PC-3 (cell line): Measurements from ENCODE around the gene ZXDB. TPM values are rescaled to one million over a fixed set of nuclear protein-coding genes. Genes with fewer than 3 reads are reported as not detected.
"Not testable (repeated sequence)": the region's sequence is repeated elsewhere in the genome, so short reads cannot be mapped to it uniquely, and the experiment has no call there.

ENCODE experiments used
- ATAC-seq: fragments of 200-7000 bp; cut with Tn5 transposase; 2 replicates; pipeline ENCODE4 v1.9.1; 2020; ENCODE audit warnings: mild to moderate bottlenecking, moderate library complexity
- Bru-seq: library from RNA; stranded (reverse); fragments of 400-500 nt; gene quantifications from one replicate; lab custom pipeline; 2021; lab: Mats Ljungman, UMichigan
- BruChase-seq, 2 experiments: library from RNA; stranded (reverse); fragments of 400-500 nt; gene quantifications; one replicate each; lab custom pipeline; 2021; lab: Mats Ljungman, UMichigan
- BruUV-seq: library from RNA; stranded (reverse); fragments of 400-500 nt; replicated peaks from 2 replicates; lab custom pipeline; 2021; lab: Mats Ljungman, UMichigan
- CTCF ChIA-PET: fragments of 300-600 bp; sonication (Branson Sonifier 250); formaldehyde crosslinking; loops from one replicate; lab custom pipeline; 2022; ENCODE audit warnings: antibody characterized with exemption; lab: Charles Lee
- POLR2A ChIA-PET: fragments of 300-600 bp; sonication (Branson Sonifier 250); formaldehyde crosslinking; loops from one replicate; lab custom pipeline; 2022; ENCODE audit warnings: antibody characterized with exemption; ENCODE audit not compliant: unreplicated experiment; lab: Charles Lee
- DNase-seq: peaks from one replicate; pipeline ENCODE4 v3.0.0-alpha.2; 2015
- H2AFZ ChIP-seq: fragments of 300-600 bp; sonication (generic); 2 replicates; pipeline ENCODE4 v1.6.0; 2016; ENCODE audit warnings: antibody characterized with exemption, low read length
- H3F3A ChIP-seq: fragments of 300-600 bp; sonication (generic); one replicate; pipeline ENCODE4 v1.6.0; 2017; ENCODE audit warnings: antibody characterized with exemption, low read length, control low read depth, mild to moderate bottlenecking; ENCODE audit not compliant: unreplicated experiment
- H3K27ac ChIP-seq: fragments of 300-600 bp; sonication (generic); 2 replicates; pipeline ENCODE4 v1.5.1; 2016; ENCODE audit warnings: mild to moderate bottlenecking, low read length
- H3K27me3 ChIP-seq: fragments of 300-600 bp; sonication (generic); 2 replicates; pipeline ENCODE4 v1.6.1; 2016; ENCODE audit warnings: low read length, mixed read lengths
- H3K36me3 ChIP-seq: fragments of 300-600 bp; sonication (generic); 2 replicates; pipeline ENCODE4 v1.6.1; 2016; ENCODE audit warnings: low read depth, mixed run types, low read length, mixed read lengths
- H3K4me1 ChIP-seq: fragments of 300-600 bp; sonication (generic); 2 replicates; pipeline ENCODE4 v1.5.1; 2016; ENCODE audit warnings: low read length; ENCODE audit not compliant: insufficient read depth
- H3K4me2 ChIP-seq: fragments of 300-600 bp; sonication (generic); 2 replicates; pipeline ENCODE4 v1.6.0; 2016; ENCODE audit warnings: low read length
- H3K4me3 ChIP-seq: fragments of 300-600 bp; sonication (generic); 2 replicates; pipeline ENCODE4 v1.5.1; 2016; ENCODE audit warnings: mild to moderate bottlenecking, low read length, mixed read lengths
- H3K79me2 ChIP-seq: fragments of 300-600 bp; sonication (generic); 2 replicates; pipeline ENCODE4 v1.6.1; 2017; ENCODE audit warnings: low read length, mixed read lengths
- H3K9ac ChIP-seq: fragments of 300-600 bp; sonication (generic); 2 replicates; pipeline ENCODE4 v1.6.0; 2016; ENCODE audit warnings: mild to moderate bottlenecking, low read length
- H3K9me2 ChIP-seq: fragments of 300-600 bp; sonication (generic); replicated peaks from 2 replicates; pipeline ENCODE4 v1.6.1; 2016; ENCODE audit warnings: mixed run types, low read length, mixed read lengths
- H3K9me3 ChIP-seq: fragments of 300-600 bp; sonication (generic); 2 replicates; pipeline ENCODE4 v1.6.1; 2016; ENCODE audit warnings: low read length, mixed read lengths
- H4K20me1 ChIP-seq: fragments of 300-600 bp; sonication (generic); 2 replicates; pipeline ENCODE4 v1.6.1; 2016; ENCODE audit warnings: low read length, mixed read lengths
- CTCF ChIP-seq: fragments of 300-600 bp; sonication (generic); conservative IDR thresholded peaks from 2 replicates; pipeline ENCODE4 v1.5.1; 2017; ENCODE audit warnings: antibody characterized with exemption, low read depth, mild to moderate bottlenecking, low read length
- EZH2 ChIP-seq: fragments of 300-600 bp; sonication (generic); IDR thresholded peaks from one replicate; pipeline ENCODE4 v1.6.1; 2017; ENCODE audit warnings: antibody characterized with exemption, mild to moderate bottlenecking, low read length; ENCODE audit not compliant: unreplicated experiment
- EZH2phosphoT487 ChIP-seq: fragments of 300-600 bp; sonication (generic); IDR thresholded peaks from 2 replicates; pipeline ENCODE4 v1.6.1; 2018; ENCODE audit warnings: mild to moderate bottlenecking, antibody characterized with exemption, low read length, borderline replicate concordance
- intact Hi-C: fragments of 100-400 bp; cut with micrococcal nuclease; formaldehyde crosslinking; loops from 2 replicates; pipeline ENCODE4 v1.9.0; 2023
- long read RNA-seq: library from polyadenylated mRNA; unstranded; transcript quantifications from one replicate; pipeline ENCODE4 v2.0.0, GENCODE V29; 2021; ENCODE audit not compliant: unreplicated experiment
- total RNA-seq: library from RNA; depleted of rRNA; stranded (reverse); fragments of >200 nt; gene quantifications from 2 replicates; pipeline ENCODE4 v1.2.3, GENCODE V29; 2014; rRNA removed

The ZXDB gene
- total RNA-seq (10.1 and 11.1 TPM in 2 replicates), Bru-seq, nascent RNA (percentile 93 among the genes with signal in this experiment), BruChase-seq, experiment 1, labeled RNA remaining after a 6-hour chase (percentile 92 among the genes with signal in this experiment), BruChase-seq, experiment 2, labeled RNA remaining after a 2-hour chase (percentile 98 among the genes with signal in this experiment)
- long read RNA-seq, full-length matches to known transcripts, result 10 of 10 reads
- long read RNA-seq, partial matches to known transcripts, result 0 of 10 reads
- long read RNA-seq, other reads (novel, unspliced or antisense), result 0 of 10 reads

DNA sequence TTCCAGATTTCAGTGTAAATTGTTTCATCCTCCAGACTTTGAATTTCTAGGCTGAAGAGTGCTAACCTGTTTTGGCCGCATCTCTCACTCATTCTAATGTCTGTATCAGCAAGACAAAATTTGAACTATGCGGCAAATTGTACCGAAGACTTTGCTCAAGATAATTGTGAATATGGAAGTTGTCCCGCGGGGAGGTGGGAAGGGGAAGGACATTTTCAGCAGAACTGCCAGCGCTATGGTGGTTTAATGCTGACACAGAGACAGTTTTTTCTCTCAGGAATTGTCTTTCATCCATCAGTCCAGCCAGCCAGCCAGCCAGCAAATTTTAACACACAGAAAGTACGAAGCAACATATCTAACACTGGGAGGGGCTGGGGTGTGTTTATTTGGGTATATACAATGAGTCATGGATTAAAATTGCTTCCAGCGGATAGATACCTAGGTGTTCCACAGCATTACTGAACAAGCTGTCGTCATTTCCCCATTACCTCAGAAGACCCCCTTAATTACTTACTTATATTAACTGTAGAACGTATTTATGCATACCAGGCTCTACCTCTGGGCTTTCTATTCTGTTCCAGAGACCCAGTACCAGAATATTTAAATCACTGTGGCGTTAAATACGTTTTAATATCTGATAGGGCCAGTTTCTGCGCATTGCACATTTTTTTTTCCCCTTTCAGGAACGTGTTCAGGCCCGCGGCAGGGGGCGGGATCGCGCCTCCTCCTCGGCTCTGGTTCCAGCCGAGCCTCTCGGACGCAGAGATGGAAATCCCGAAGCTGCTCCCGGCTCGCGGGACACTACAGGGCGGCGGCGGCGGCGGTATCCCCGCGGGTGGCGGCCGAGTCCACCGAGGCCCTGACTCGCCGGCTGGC is at the start of gene ZXDB:
Gene ZXDB (plus strand): TSS at position 728 of the 876 bp plus-strand sequence. CDS start 38 bp downstream, at position 766.
- BruUV-seq, result TSS peak; percentile 89
- H4K20me1 ChIP-seq, H3K27me3 ChIP-seq, H3K9me3 ChIP-seq, POLR2A ChIA-PET, H3K9me2 ChIP-seq, H3K36me3 ChIP-seq, CTCF ChIA-PET, H3F3A ChIP-seq: not testable (repeated sequence)
- intact Hi-C loops, result loop anchor here (10.0 kb wide), 1 partner anchor 53 kb away; no protein-coding TSS in a partner anchor
- DNase-seq (peak; percentile 75), ATAC-seq (peak; percentile 52)
- H3K27ac ChIP-seq, result peak within 1 kb of the TSS; percentile 68
- peak within 1 kb of the TSS; percentile 78 for H3K9ac ChIP-seq
- H3K79me2 ChIP-seq, result peaks cover 29% of the 10 kb centered on the region
- H3K4me3 ChIP-seq, result peak within 1 kb of the TSS; percentile 63
- H3K4me2 ChIP-seq, result peak within 1 kb of the TSS; percentile 82
- H3K4me1 ChIP-seq, result peaks cover 32% of the 10 kb centered on the region
- H2AFZ ChIP-seq, result peak within 1 kb of the TSS; percentile 71

- no peaks in the 10 kb centered on the region for H3F3A ChIP-seq
- H4K20me1 ChIP-seq, result no peaks in the 10 kb centered on the region
- ATAC-seq (peak; percentile 37; the same call in 1 of the 2 replicates), DNase-seq (peak; percentile 13)
- H3K4me2 ChIP-seq, result no peak overlapping the region
- H3K27me3 ChIP-seq, result no peaks in the 10 kb centered on the region
- intact Hi-C loops, result no loop called here
- no TSS peak for BruUV-seq
- no peaks in the 10 kb centered on the region for H3K36me3 ChIP-seq
- CTCF ChIA-PET, result no interaction called here
- H3K9me2 ChIP-seq, result no peaks in the 10 kb centered on the region
- H3K9ac ChIP-seq, result no peak overlapping the region
- no peak overlapping the region for H3K27ac ChIP-seq
- no peaks in the 10 kb centered on the region for H3K4me1 ChIP-seq
- POLR2A ChIA-PET, result no interaction called here
- H3K4me3 ChIP-seq, result no peak overlapping the region
- no peaks in the 10 kb centered on the region for H3K79me2 ChIP-seq
- H2AFZ ChIP-seq, result no peak overlapping the region
- TF ChIP-seq EZH2 (no peak), CTCF (no peak), EZH2phosphoT487 (no peak)
- no peaks in the 10 kb centered on the region for H3K9me3 ChIP-seq
Observed at GRCh38 chrX:57565198-57565597, 26.6 kb upstream of the ZXDB start.

GRCh38 chrX:57573754-57574153 is 18.1 kb upstream of the ZXDB start:
- no peak for TF ChIP-seq EZH2phosphoT487
- peak; percentile 71 for TF ChIP-seq CTCF
- TF ChIP-seq EZH2, result no peak
- DNase-seq (peak; percentile 51), ATAC-seq (peak; percentile 67; the same call in 1 of the 2 replicates)
- Histone ChIP-seq H3K4me1 (no peaks in the 10 kb centered on the region), H2AFZ (no peak overlapping the region), H3K9ac (no peak overlapping the region), H3K4me2 (no peak overlapping the region), H3K9me3 (no peaks in the 10 kb centered on the region), H4K20me1 (no peaks in the 10 kb centered on the region), H3F3A (no peaks in the 10 kb centered on the region), H3K36me3 (no peaks in the 10 kb centered on the region), H3K4me3 (no peak overlapping the region), H3K27ac (no peak overlapping the region), H3K27me3 (no peaks in the 10 kb centered on the region), H3K79me2 (no peaks in the 10 kb centered on the region), H3K9me2 (no peaks in the 10 kb centered on the region)
- BruUV-seq, result no TSS peak
- POLR2A ChIA-PET, result no interaction called here
- CTCF ChIA-PET, result no interaction called here
- intact Hi-C loops, result loop anchor here (5.0 kb wide), 1 partner anchor 354 kb away; no protein-coding TSS in a partner anchor
